Measurements from ENCODE around the gene KRT31. TPM values are rescaled to one million over a fixed set of nuclear protein-coding genes. Genes with fewer than 3 reads are reported as not detected.
"Not testable (repeated sequence)": the region's sequence is repeated elsewhere in the genome, so short reads cannot be mapped to it uniquely, and the experiment has no call there.

The KRT31 gene
- polyA plus RNA-seq, 1 experiment = not detected

DNA sequence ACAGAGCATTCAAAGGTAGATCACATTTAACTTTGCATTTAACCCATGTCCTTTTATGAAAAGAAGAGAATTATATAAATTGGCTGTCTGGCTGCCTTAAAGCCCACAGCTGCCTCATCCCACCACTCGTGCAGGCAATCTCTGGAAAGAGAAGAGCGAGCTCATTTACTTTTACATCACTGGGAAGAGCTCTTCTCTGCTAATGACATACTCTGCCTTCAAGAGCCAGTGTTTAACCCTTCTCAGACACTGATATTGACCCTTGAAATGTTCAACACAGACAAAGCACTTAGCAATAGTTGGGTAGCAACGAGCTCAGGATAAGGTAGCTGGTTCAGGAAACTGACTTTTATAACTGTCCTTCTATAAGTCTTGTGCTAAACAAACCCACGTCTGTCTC is 36.6 kb upstream of the KRT31 start:
- no peak for TF ChIP-seq CTCF (IDR thresholded peaks at IDR 0.05; ENCODE audit: low read depth, low read length)
- DNase-seq (ENCODE audit: low read depth, low spot score) = no peak
- no peak overlapping the region for H3K4me3 ChIP-seq (ENCODE audit: low read depth, low read length)
- peaks cover 2% of the 10 kb centered on the region; the same call in 1 of the 2 replicates for H3K9me3 ChIP-seq (ENCODE audit: control insufficient read depth, insufficient read depth, low read length)
- CTCF ChIA-PET = interaction anchor here (0.9 to 1.4 kb wide), 3 partner anchors 115 to 524 kb away, joined by 3 read pairs; no protein-coding TSS in a partner anchor
- no peak overlapping the region for H3K27ac ChIP-seq (ENCODE audit: low read depth, low read length)
- POLR2A ChIA-PET = interaction anchor here (0.6 kb wide), 1 partner anchor 166 kb away, joined by 3 read pairs; no protein-coding TSS in a partner anchor
- peaks cover 4% of the 10 kb centered on the region for H3K27me3 ChIP-seq (ENCODE audit: control insufficient read depth, insufficient read depth, low read length)

DNA sequence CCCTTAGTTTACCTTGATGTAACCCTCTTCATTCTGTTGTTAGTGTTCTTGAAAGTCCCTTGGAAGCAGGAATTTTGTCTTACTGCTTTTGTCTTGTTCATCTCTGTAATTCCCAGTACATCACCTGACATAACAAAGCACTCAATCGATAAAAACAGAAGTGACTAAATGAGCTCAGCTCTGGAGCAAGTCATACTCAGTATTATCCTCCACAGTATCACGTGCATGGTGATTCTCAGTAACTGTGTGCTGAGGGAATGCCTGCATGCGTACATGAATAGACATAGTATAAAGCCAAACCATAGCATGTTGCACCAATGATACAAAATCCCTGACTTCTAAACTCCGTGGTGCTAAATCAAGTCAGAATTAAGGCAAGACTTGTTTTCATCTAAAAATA is 36.2 kb upstream of the KRT31 start:
- POLR2A ChIA-PET = interaction anchor here (0.6 kb wide), 1 partner anchor 166 kb away, joined by 3 read pairs; no protein-coding TSS in a partner anchor
- no peak overlapping the region for H3K4me3 ChIP-seq (ENCODE audit: low read depth, low read length)
- no peak for TF ChIP-seq CTCF (IDR thresholded peaks at IDR 0.05; ENCODE audit: low read depth, low read length)
- CTCF ChIA-PET = interaction anchor here (0.9 to 1.4 kb wide), 3 partner anchors 115 to 524 kb away, joined by 3 read pairs; no protein-coding TSS in a partner anchor
- H3K27ac ChIP-seq (ENCODE audit: low read depth, low read length) = no peak overlapping the region
- DNase-seq (ENCODE audit: low read depth, low spot score) = no peak
- H3K9me3 ChIP-seq (ENCODE audit: control insufficient read depth, insufficient read depth, low read length) = no peaks in the 10 kb centered on the region
- peaks cover 3% of the 10 kb centered on the region for H3K27me3 ChIP-seq (ENCODE audit: control insufficient read depth, insufficient read depth, low read length)

GRCh38 chr17:41430376-41430775 is 33.0 kb upstream of the KRT31 start:
- H3K27me3 ChIP-seq (ENCODE audit: control insufficient read depth, insufficient read depth, low read length); H3K4me3 ChIP-seq (ENCODE audit: low read depth, low read length); H3K9me3 ChIP-seq (ENCODE audit: control insufficient read depth, insufficient read depth, low read length); CTCF ChIA-PET; DNase-seq (ENCODE audit: low read depth, low spot score); H3K27ac ChIP-seq (ENCODE audit: low read depth, low read length); POLR2A ChIA-PET: not testable (repeated sequence)

- H3K27ac ChIP-seq (ENCODE audit: low read depth, low read length) = no peak overlapping the region
- H3K9me3 ChIP-seq (ENCODE audit: control insufficient read depth, insufficient read depth, low read length) = no peaks in the 10 kb centered on the region
- TF ChIP-seq CTCF (IDR thresholded peaks at IDR 0.05; ENCODE audit: low read depth, low read length) = no peak
- H3K27me3 ChIP-seq (ENCODE audit: control insufficient read depth, insufficient read depth, low read length) = peaks cover 2% of the 10 kb centered on the region
- ChIA-PET CTCF (no interaction called here), POLR2A (no interaction called here)
- no peak for DNase-seq (ENCODE audit: low read depth, low spot score)
- no peak overlapping the region for H3K4me3 ChIP-seq (ENCODE audit: low read depth, low read length)
Measured at GRCh38 chr17:41429667-41430066, 32.3 kb upstream of the KRT31 start.

DNA sequence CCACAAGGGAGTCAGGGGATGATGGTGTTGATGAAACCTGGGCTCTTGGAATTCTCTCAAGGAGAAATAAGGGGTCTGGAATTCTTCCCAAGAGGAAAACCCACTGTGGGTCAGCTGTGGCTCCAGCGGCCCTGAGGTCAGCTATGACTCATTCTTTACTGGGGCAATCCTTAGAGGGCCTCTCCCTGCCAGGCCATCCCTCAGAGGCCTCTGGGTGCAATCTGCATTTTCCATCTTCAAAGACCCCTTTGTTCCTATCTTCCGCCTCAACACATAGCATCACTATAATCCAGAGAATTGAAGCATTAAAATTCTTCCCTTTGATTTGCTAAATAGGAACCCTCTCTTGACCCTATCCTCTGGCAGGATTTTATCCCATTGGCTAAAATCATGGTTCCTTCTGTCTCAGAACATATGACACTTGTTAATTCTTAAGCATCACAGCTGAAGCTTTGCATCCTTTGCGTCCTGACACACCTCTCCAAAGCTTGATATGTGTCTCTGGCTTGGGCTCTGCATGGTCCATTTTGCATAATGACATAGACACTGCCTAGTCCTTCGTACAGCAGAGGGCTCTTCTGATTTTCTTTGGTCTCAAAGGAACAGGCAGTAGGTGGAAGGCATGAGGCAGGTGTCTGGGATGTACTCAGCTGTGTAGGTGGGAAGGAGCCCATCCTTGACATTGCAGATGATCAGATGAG is 31.3 kb upstream of the KRT31 start:
- H3K27me3 ChIP-seq (ENCODE audit: control insufficient read depth, insufficient read depth, low read length) = peaks cover 4% of the 10 kb centered on the region
- DNase-seq (ENCODE audit: low read depth, low spot score) = no peak
- TF ChIP-seq CTCF (IDR thresholded peaks at IDR 0.05; ENCODE audit: low read depth, low read length) = no peak
- peaks cover 5% of the 10 kb centered on the region; the same call in 1 of the 2 replicates for H3K9me3 ChIP-seq (ENCODE audit: control insufficient read depth, insufficient read depth, low read length)
- H3K27ac ChIP-seq (ENCODE audit: low read depth, low read length) = no peak overlapping the region
- ChIA-PET POLR2A (no interaction called here), CTCF (no interaction called here)
- no peak overlapping the region for H3K4me3 ChIP-seq (ENCODE audit: low read depth, low read length)
